ENCODE measurements around the gene ENPP6.

The ENPP6 gene

DNA sequence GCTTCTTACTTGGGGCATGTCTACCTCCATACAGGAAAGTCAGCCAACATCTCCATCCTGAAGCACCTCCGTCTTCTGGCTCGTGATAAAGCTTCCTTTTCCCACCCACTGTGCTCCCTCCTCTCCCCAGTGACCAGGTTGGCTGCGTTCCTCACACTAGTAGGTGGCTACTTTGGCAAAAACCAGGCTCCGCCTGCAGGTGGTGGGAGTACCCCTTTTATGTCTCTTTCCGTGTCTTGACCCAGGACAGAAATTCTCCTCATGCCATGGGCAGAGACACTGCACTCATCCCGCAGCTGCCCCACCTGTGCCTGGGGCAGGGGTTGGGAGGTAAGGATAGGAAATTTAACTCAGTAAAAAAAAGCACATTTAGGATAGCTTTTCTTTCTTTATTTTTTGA, 50.9 kb downstream of the ENPP6 start:
- no peak overlapping the region for H3K4me3 ChIP-seq (ENCODE audit: low read length)
- TF ChIP-seq CTCF (IDR thresholded peaks at IDR 0.05; ENCODE audit: insufficient read depth, low read depth, low read length, missing control alignments) = no peak
- DNase-seq (ENCODE audit: low read depth) = no peak

- TF ChIP-seq CTCF (IDR thresholded peaks at IDR 0.05; ENCODE audit: insufficient read depth, low read depth, low read length, missing control alignments) = no peak
- DNase-seq (ENCODE audit: low read depth) = no peak
- no peak overlapping the region for H3K4me3 ChIP-seq (ENCODE audit: low read length)
Measured at GRCh38 chr4:184165291-184165690, 52.4 kb downstream of the ENPP6 start.

DNA sequence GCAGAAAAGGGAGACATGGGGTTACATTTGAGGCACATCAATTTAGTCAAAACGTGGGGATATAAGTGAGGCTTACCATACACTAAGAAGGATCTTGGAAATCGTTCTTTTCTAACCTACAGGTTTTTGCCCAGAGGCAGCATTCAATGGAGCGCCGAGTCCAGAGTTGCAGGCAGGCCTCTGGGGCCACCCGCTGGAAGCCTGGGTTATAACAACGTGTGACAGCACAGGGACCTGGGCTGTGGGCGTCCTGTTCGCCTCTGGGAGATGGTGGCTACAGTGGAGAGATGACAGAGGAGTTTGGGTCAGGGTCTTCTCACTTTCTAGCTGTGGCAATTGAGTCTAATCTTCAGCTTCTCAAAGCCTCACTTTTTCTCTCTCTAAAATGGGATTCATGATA, 53.9 kb downstream of the ENPP6 start:
- no peak overlapping the region for H3K4me3 ChIP-seq (ENCODE audit: low read length)
- peak; percentile 52 for DNase-seq (ENCODE audit: low read depth)

DNA sequence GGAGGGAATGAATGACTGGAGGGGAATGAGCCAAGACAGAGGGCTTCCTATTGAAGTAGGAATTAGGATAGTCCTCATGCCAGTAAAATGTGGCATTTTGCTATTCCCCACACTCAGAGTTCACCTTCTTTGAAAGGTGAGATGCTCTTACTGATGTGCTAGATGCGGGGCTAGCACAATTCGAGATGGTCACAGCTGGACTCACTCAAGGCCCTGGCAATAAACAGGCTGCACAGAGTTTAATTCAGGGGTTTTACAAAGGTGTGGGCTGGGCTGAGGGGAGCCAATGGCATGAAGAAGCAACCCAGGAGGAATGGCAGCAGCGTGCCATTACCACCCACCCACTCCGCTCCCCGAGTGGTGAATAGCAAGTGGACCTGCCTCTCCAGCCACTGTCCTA, 55.1 kb downstream of the ENPP6 start:
- H3K4me3 ChIP-seq (ENCODE audit: low read length) = no peak overlapping the region
- DNase-seq (ENCODE audit: low read depth) = no peak
- no peak for TF ChIP-seq CTCF (IDR thresholded peaks at IDR 0.05; ENCODE audit: insufficient read depth, low read depth, low read length, missing control alignments)

More for the DNA sequence above, 53.9 kb downstream of the ENPP6 start:
- peak; percentile 66 for TF ChIP-seq CTCF (IDR thresholded peaks at IDR 0.05; ENCODE audit: insufficient read depth, low read depth, low read length, missing control alignments)

DNA sequence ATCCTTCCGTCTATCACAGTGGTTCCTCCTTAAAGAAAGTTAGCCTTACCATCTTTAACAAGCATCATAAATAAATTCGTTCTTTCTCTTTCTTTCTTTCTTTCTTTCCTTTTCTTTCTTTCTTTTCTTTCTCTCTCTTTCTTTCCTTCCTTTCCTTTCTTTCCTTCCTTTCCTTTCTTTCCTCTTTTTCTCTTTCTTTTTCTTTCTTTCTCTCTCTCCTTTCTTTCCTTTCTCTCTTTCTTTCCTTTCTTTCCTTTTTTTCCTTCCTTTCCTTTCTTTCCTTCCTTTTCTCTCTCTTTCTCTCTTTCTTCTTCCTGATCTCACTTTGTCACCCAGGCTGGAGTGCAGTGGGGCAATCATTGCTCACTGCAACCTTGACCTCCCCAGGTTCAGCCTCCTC, 60.4 kb downstream of the ENPP6 start:
- H3K4me3 ChIP-seq (ENCODE audit: low read length) = no peak overlapping the region
- DNase-seq (ENCODE audit: low read depth) = no peak
- no peak for TF ChIP-seq CTCF (IDR thresholded peaks at IDR 0.05; ENCODE audit: insufficient read depth, low read depth, low read length, missing control alignments)

- no peak for TF ChIP-seq CTCF (IDR thresholded peaks at IDR 0.05; ENCODE audit: insufficient read depth, low read depth, low read length, missing control alignments)
- no peak overlapping the region for H3K4me3 ChIP-seq (ENCODE audit: low read length)
- DNase-seq (ENCODE audit: low read depth) = no peak
Measured at GRCh38 chr4:184156163-184156920, 61.3 kb downstream of the ENPP6 start.

- TF ChIP-seq CTCF (IDR thresholded peaks at IDR 0.05; ENCODE audit: insufficient read depth, low read depth, low read length, missing control alignments) = no peak
- DNase-seq (ENCODE audit: low read depth) = no peak
- H3K4me3 ChIP-seq (ENCODE audit: low read length) = no peak overlapping the region
Measured at GRCh38 chr4:184154199-184154598, 63.5 kb downstream of the ENPP6 start.
